ENCODE measurements around the gene DDX39B. TPM values are rescaled to one million over a fixed set of nuclear protein-coding genes. Genes with fewer than 3 reads are reported as not detected.

DDX39B gene
- total RNA-seq, 4 donors from 2014 or later: 107 to 198 (median 144) TPM

DNA sequence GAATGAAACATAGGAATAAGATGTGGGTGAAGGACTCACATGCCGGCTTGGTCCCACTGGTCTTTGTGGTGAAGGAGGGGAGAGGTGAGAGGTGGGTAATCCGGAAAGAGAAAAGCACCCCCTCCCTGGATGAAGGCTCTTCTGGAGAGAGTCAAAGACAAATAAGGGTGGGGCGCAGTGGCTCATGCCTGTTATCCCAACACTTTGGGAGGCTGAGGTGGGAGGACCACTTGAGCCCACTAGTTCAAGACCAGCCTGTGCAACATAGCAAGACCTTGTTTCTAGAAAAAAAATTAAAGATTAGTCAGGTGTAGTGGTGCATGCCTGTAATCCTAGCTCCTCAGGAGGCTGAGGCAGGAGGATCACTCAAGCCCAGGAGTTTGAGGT lies 37.3 kb upstream of the DDX39B start:
- no peak overlapping the region for H3K27ac ChIP-seq
- intact Hi-C loops (cut with DNase I; ENCODE audit: low total_unique reads): no loop called here
- ATAC-seq (no peak), DNase-seq (no peak)
- peaks cover 0 to 5% of the 10 kb centered on the region in 2 donors for H3K4me1 ChIP-seq
- in situ Hi-C loops (cut with MboI; ENCODE audit: low sequenced_read_pairs in 4 of 4): no loop called here
- H3K27me3 ChIP-seq: no peaks in the 10 kb centered on the region
- H3K9me3 ChIP-seq: no peaks in the 10 kb centered on the region
- TF ChIP-seq, protein P1, sequence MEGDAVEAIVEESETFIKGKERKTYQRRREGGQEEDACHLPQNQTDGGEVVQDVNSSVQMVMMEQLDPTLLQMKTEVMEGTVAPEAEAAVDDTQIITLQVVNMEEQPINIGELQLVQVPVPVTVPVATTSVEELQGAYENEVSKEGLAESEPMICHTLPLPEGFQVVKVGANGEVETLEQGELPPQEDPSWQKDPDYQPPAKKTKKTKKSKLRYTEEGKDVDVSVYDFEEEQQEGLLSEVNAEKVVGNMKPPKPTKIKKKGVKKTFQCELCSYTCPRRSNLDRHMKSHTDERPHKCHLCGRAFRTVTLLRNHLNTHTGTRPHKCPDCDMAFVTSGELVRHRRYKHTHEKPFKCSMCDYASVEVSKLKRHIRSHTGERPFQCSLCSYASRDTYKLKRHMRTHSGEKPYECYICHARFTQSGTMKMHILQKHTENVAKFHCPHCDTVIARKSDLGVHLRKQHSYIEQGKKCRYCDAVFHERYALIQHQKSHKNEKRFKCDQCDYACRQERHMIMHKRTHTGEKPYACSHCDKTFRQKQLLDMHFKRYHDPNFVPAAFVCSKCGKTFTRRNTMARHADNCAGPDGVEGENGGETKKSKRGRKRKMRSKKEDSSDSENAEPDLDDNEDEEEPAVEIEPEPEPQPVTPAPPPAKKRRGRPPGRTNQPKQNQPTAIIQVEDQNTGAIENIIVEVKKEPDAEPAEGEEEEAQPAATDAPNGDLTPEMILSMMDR (IDR thresholded peaks at IDR 0.05 in 4 of 5, conservative IDR thresholded peaks at IDR 0.05 in 1 of 5): no peak
- TF ChIP-seq POLR2A (IDR thresholded peaks at IDR 0.05): no peak
- no peaks in the 10 kb centered on the region for H3K36me3 ChIP-seq
- no peak overlapping the region for H3K4me3 ChIP-seq

DNA sequence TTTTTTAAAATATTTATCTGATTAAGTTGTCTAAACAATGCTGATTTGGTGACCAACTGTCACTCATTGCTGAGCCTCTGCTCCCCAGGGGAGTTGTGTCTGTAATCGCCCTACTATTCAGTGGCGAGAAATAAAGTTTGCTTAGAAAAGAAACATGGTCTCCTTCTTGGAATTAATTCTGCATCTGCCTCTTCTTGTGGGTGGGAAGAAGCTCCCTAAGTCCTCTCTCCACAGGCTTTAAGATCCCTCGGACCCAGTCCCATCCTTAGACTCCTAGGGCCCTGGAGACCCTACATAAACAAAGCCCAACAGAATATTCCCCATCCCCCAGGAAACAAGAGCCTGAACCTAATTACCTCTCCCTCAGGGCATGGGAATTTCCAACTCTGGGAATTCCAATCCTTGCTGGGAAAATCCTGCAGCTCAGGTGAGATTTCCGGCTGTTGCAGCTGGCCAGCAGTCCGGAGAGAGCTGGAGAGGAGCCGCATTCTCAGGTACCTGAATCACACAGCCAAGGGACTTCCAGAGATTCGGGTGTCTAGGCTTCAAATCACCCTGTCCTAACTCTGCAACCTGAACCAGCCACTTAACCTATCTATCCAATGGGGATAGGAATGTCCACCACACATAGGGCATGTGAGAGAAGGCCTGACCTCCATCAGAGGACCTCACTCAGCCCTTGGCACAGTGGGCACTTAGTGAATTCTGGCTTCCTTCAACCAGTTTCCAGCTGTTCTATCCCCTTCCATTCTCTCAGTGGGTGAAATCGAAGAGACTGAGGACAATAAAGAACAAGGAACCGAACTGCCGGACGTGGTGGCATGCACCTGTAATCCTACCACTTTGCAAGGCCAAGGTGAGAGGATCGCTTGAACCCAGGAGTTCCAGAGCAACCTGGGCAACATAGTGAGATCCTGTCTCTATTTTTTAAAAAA lies 36.6 kb upstream of the DDX39B start:
- Histone ChIP-seq H3K27me3 (no peaks in the 10 kb centered on the region), H3K4me3 (no peak overlapping the region), H3K36me3 (no peaks in the 10 kb centered on the region), H3K9me3 (no peaks in the 10 kb centered on the region), H3K4me1 (peaks cover 0 to 5% of the 10 kb centered on the region in 2 donors), H3K27ac (no peak overlapping the region)
- intact Hi-C loops (cut with DNase I; ENCODE audit: low total_unique reads) (no loop called here), in situ Hi-C loops (cut with MboI; ENCODE audit: low sequenced_read_pairs in 4 of 4) (no loop called here)
- DNase-seq (no peak), ATAC-seq (no peak)
- TF ChIP-seq, protein P1 (IDR thresholded peaks at IDR 0.05 in 4 of 5, conservative IDR thresholded peaks at IDR 0.05 in 1 of 5): no peak
- no peak for TF ChIP-seq POLR2A (IDR thresholded peaks at IDR 0.05)

DNA sequence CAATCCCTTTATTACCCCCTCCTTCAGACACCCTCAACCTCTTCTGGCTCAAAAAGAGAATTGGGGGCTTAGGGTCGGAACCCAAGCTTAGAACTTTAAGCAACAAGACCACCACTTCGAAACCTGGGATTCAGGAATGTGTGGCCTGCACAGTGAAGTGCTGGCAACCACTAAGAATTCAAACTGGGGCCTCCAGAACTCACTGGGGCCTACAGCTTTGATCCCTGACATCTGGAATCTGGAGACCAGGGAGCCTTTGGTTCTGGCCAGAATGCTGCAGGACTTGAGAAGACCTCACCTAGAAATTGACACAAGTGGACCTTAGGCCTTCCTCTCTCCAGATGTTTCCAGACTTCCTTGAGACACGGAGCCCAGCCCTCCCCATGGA lies 35.8 kb upstream of the DDX39B start:
- no peak overlapping the region for H3K4me3 ChIP-seq
- no peaks in the 10 kb centered on the region for H3K9me3 ChIP-seq
- ATAC-seq (no peak), DNase-seq (no peak)
- peaks cover 0 to 5% of the 10 kb centered on the region in 2 donors for H3K4me1 ChIP-seq
- H3K36me3 ChIP-seq: no peaks in the 10 kb centered on the region
- no peak for TF ChIP-seq POLR2A (IDR thresholded peaks at IDR 0.05)
- TF ChIP-seq, protein P1 (IDR thresholded peaks at IDR 0.05 in 4 of 5, conservative IDR thresholded peaks at IDR 0.05 in 1 of 5): no peak
- H3K27me3 ChIP-seq: no peaks in the 10 kb centered on the region
- no peak overlapping the region for H3K27ac ChIP-seq
- intact Hi-C loops (cut with DNase I; ENCODE audit: low total_unique reads): no loop called here
- in situ Hi-C loops (cut with MboI; ENCODE audit: low sequenced_read_pairs in 4 of 4): no loop called here

DNA sequence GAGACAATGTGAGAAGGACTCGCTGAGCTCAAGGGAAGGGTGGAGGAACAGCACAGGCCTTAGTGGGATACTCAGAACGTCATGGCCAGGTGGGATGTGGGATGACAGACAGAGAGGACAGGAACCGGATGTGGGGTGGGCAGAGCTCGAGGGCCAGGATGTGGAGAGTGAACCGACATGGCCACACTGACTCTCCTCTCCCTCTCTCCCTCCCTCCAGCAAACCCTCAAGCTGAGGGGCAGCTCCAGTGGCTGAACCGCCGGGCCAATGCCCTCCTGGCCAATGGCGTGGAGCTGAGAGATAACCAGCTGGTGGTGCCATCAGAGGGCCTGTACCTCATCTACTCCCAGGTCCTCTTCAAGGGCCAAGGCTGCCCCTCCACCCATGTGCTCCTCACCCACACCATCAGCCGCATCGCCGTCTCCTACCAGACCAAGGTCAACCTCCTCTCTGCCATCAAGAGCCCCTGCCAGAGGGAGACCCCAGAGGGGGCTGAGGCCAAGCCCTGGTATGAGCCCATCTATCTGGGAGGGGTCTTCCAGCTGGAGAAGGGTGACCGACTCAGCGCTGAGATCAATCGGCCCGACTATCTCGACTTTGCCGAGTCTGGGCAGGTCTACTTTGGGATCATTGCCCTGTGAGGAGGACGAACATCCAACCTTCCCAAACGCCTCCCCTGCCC lies 35.2 kb upstream of the DDX39B start:
- H3K36me3 ChIP-seq: no peaks in the 10 kb centered on the region
- no peaks in the 10 kb centered on the region for H3K9me3 ChIP-seq
- H3K4me3 ChIP-seq: no peak overlapping the region
- TF ChIP-seq, protein P1 (IDR thresholded peaks at IDR 0.05 in 4 of 5, conservative IDR thresholded peaks at IDR 0.05 in 1 of 5): no peak
- TF ChIP-seq POLR2A (IDR thresholded peaks at IDR 0.05): no peak
- intact Hi-C loops (cut with DNase I; ENCODE audit: low total_unique reads) (no loop called here), in situ Hi-C loops (cut with MboI; ENCODE audit: low sequenced_read_pairs in 4 of 4) (no loop called here)
- no peak for ATAC-seq
- H3K4me1 ChIP-seq: peaks cover 0 to 5% of the 10 kb centered on the region in 2 donors
- no peak overlapping the region for H3K27ac ChIP-seq
- DNase-seq: no peak
- H3K27me3 ChIP-seq: no peaks in the 10 kb centered on the region

All from gastrocnemius medialis (tissue), 4 donors.